H1 (cell line): Measurements from ENCODE around the gene U2AF1L4. TPM values are rescaled to one million over a fixed set of nuclear protein-coding genes. Genes with fewer than 3 reads are reported as not detected.
"Not testable (repeated sequence)": the region's sequence is repeated elsewhere in the genome, so short reads cannot be mapped to it uniquely, and the experiment has no call there.

Experiments
- CTCF ChIA-PET: fragments of 300-600 bp; sonication (Branson Sonifier 250); formaldehyde crosslinking; loops from one replicate; lab custom pipeline; 2021; ENCODE audit not compliant: partially characterized antibody; lab: Charles Lee
- POLR2A ChIA-PET: fragments of 300-600 bp; sonication (Branson Sonifier 250); formaldehyde crosslinking; loops from one replicate; lab custom pipeline; 2021; ENCODE audit warnings: inconsistent platforms; ENCODE audit not compliant: partially characterized antibody; lab: Charles Lee
- DNase-seq, 2 experiments: peaks; one replicate each; pipeline versions ENCODE4 v3.0.0 to v3.0.0-alpha.2; 2010 to 2022; ENCODE audit warnings: low spot score in 2 of 2, low read depth in 1 of 2, mixed read lengths in 1 of 2
- FAIRE-seq: peaks from 2 replicates; lab custom pipeline; 2011; peaks lifted over from hg19 to GRCh38; lab: Jason Lieb, UNC
- H2AFZ ChIP-seq: 2 replicates; pipeline ENCODE4 v1.8.1; 2012; ENCODE audit warnings: low read length, inconsistent platforms
- H2AK5ac ChIP-seq: 2 replicates; pipeline ENCODE4 v1.6.1; 2013; ENCODE audit warnings: low read depth, low read length
- H2BK120ac ChIP-seq: replicated peaks from 2 replicates; pipeline ENCODE3; 2013; ENCODE audit warnings: low read depth, low read length, inconsistent platforms
- H2BK12ac ChIP-seq: 2 replicates; pipeline ENCODE4 v1.6.1; 2013; ENCODE audit warnings: low read depth, low read length
- H2BK15ac ChIP-seq: 2 replicates; pipeline ENCODE4 v1.6.1; 2013; ENCODE audit warnings: low read length
- H2BK20ac ChIP-seq: 2 replicates; pipeline ENCODE4 v1.6.1; 2013; ENCODE audit warnings: low read length
- H2BK5ac ChIP-seq: 2 replicates; pipeline ENCODE4 v1.6.1; 2013; ENCODE audit warnings: low read depth, low read length
- H3K14ac ChIP-seq: 2 replicates; pipeline ENCODE4 v1.6.1; 2013; ENCODE audit warnings: inconsistent platforms; ENCODE audit not compliant: insufficient read length
- H3K18ac ChIP-seq: 2 replicates; pipeline ENCODE4 v1.6.1; 2013; ENCODE audit warnings: low read length; ENCODE audit errors: extremely low read depth
- H3K23ac ChIP-seq: 2 replicates; pipeline ENCODE4 v1.6.1; 2013; ENCODE audit warnings: inconsistent platforms; ENCODE audit not compliant: insufficient read length
- H3K23me2 ChIP-seq: 2 replicates; pipeline ENCODE4 v1.6.1; 2013; ENCODE audit warnings: low read depth, low read length
- H3K27ac ChIP-seq: 2 replicates; pipeline ENCODE4 v1.6.1; 2011; ENCODE audit warnings: low read depth, low read length, inconsistent platforms
- H3K27me3 ChIP-seq, 4 experiments: replicated peaks in 1 of 4; 1 replicate in 1 of 4; 2 replicates in 3 of 4; pipeline versions ENCODE4 v1.6.1 to v1.8.1; 2011 to 2013; ENCODE audit warnings: low read length in 3 of 4, mild to moderate bottlenecking in 3 of 4, inconsistent platforms in 2 of 4, mixed read lengths in 2 of 4, moderate library complexity in 1 of 4; ENCODE audit not compliant: control insufficient read depth in 3 of 4, insufficient read depth in 3 of 4; ENCODE audit errors: extremely low read depth in 1 of 4
- H3K36me3 ChIP-seq, 4 experiments: 2 replicates each; pipeline versions ENCODE4 v1.6.1 to v1.8.1; 2011 to 2013; ENCODE audit warnings: mild to moderate bottlenecking in 4 of 4, low read length in 3 of 4, moderate library complexity in 2 of 4, control low read depth in 1 of 4, inconsistent platforms in 1 of 4; ENCODE audit not compliant: insufficient read depth in 4 of 4, control insufficient read depth in 2 of 4
- H3K4ac ChIP-seq: replicated peaks from 2 replicates; pipeline ENCODE3; 2013; ENCODE audit warnings: low read length, low read depth, mixed read lengths, inconsistent platforms; ENCODE audit not compliant: insufficient read length
- H3K4me1 ChIP-seq, 4 experiments: replicated peaks in 1 of 4; 1 replicate in 1 of 4; 2 replicates in 3 of 4; pipeline versions ENCODE4 v1.6.1 to v1.8.1; 2011 to 2013; ENCODE audit warnings: low read length in 3 of 4, inconsistent platforms in 2 of 4, mixed read lengths in 1 of 4; ENCODE audit not compliant: insufficient read depth in 4 of 4, control insufficient read depth in 3 of 4
- H3K4me2 ChIP-seq, 2 experiments: 2 replicates each; pipeline versions ENCODE4 v1.6.1 to v1.8.1; 2011 to 2013; ENCODE audit warnings: low read depth in 2 of 2, low read length in 2 of 2, control low read depth in 1 of 2, inconsistent platforms in 1 of 2, mild to moderate bottlenecking in 1 of 2; ENCODE audit not compliant: insufficient read depth in 1 of 2
- H3K4me3 ChIP-seq, 4 experiments: fragments of 200-600, 300-600 bp in 1 of 4; sonication (generic), shearing (Covaris generic), sonication (Bioruptor Twin) in 1 of 4; 2 replicates each; pipeline versions ENCODE4 v1.5.1 to v1.8.1; 2011 to 2016; ENCODE audit warnings: low read length in 4 of 4, low read depth in 3 of 4, control low read depth in 2 of 4, inconsistent platforms in 2 of 4, mild to moderate bottlenecking in 2 of 4, mixed read lengths in 1 of 4, moderate library complexity in 1 of 4; ENCODE audit not compliant: insufficient read depth in 2 of 4; ENCODE audit errors: extremely low read depth in 1 of 4
- H3K56ac ChIP-seq: replicated peaks from 2 replicates; pipeline ENCODE3; 2013; ENCODE audit warnings: low read depth, mild to moderate bottlenecking, mixed read lengths, low read length, inconsistent platforms; ENCODE audit not compliant: insufficient read length
- H3K79me1 ChIP-seq: 2 replicates; pipeline ENCODE4 v1.6.1; 2013; ENCODE audit warnings: low read depth, low read length, control low read depth
- H3K79me2 ChIP-seq, 2 experiments: 2 replicates each; pipeline versions ENCODE4 v1.6.1 to v1.8.1; 2012 to 2013; ENCODE audit warnings: low read length in 2 of 2, mild to moderate bottlenecking in 2 of 2, inconsistent platforms in 1 of 2; ENCODE audit not compliant: insufficient read depth in 2 of 2, control insufficient read depth in 1 of 2
- H3K9ac ChIP-seq, 4 experiments: replicated peaks in 1 of 4; 1 replicate in 1 of 4; 2 replicates in 3 of 4; pipeline versions ENCODE4 v1.6.1 to v1.8.1; 2011 to 2013; ENCODE audit warnings: low read depth in 3 of 4, low read length in 3 of 4, control low read depth in 2 of 4, mild to moderate bottlenecking in 2 of 4, moderate library complexity in 2 of 4, inconsistent platforms in 1 of 4; ENCODE audit errors: extremely low read depth in 1 of 4
- H3K9me3 ChIP-seq, 2 experiments: 2 replicates each; pipeline versions ENCODE4 v1.6.1 to v1.8.1; 2012 to 2013; ENCODE audit warnings: mild to moderate bottlenecking in 2 of 2, moderate library complexity in 2 of 2, control low read depth in 1 of 2, inconsistent platforms in 1 of 2, low read depth in 1 of 2, low read length in 1 of 2, mixed read lengths in 1 of 2; ENCODE audit not compliant: insufficient read depth in 2 of 2
- H4K20me1 ChIP-seq, 2 experiments: replicated peaks in 1 of 2; 2 replicates each; pipeline versions ENCODE3 to v1.8.1; 2011 to 2013; ENCODE audit warnings: inconsistent platforms in 2 of 2, low read length in 2 of 2, mild to moderate bottlenecking in 1 of 2; ENCODE audit not compliant: insufficient read depth in 2 of 2, control insufficient read depth in 1 of 2
- H4K5ac ChIP-seq: 2 replicates; pipeline ENCODE4 v1.6.1; 2013; ENCODE audit warnings: low read length, low read depth, mixed read lengths, inconsistent platforms; ENCODE audit not compliant: insufficient read length
- H4K8ac ChIP-seq: 2 replicates; pipeline ENCODE4 v1.8.0; 2013; ENCODE audit warnings: mild to moderate bottlenecking, moderate library complexity, low read length, inconsistent platforms; ENCODE audit not compliant: insufficient read depth; ENCODE audit errors: extremely low read depth
- H4K91ac ChIP-seq: replicated peaks from 2 replicates; pipeline ENCODE3; 2013; ENCODE audit warnings: low read length, mixed read lengths, inconsistent platforms; ENCODE audit not compliant: insufficient read length
- WGBS, 2 experiments: shearing (Covaris generic) in 1 of 2; methylation state at CpG; one replicate each; pipeline versions ENCODE4 v1.1.6 to v1.1.7; 2013 to 2015; ENCODE audit warnings: low lambda C conversion rate in 2 of 2, mixed read lengths in 2 of 2, inconsistent platforms in 1 of 2, low coverage in 1 of 2, missing lambda C conversion rate in 1 of 2; ENCODE audit not compliant: insufficient replicate concordance in 2 of 2, insufficient coverage in 1 of 2, insufficient read length in 1 of 2; ENCODE audit errors: extremely low coverage in 1 of 2, missing lambda C conversion rate in 1 of 2; 5-methylcytosine and 5-hydroxymethylcytosine counted together
- polyA plus RNA-seq, 7 experiments: library from polyadenylated mRNA; depleted of rRNA in 3 of 7; stranded (reverse) in 5 of 7; unstranded in 2 of 7; fragments of >200 nt in 5 of 7; fragments of 200-250 nt in 2 of 7; gene quantifications; 1 replicate in 5 of 7; 2 replicates in 1 of 7; 4 replicates in 1 of 7; pipeline versions ENCODE4 v1.2.1 to v1.2.3, GENCODE V29; 2011 to 2013; ENCODE audit warnings: missing spikeins in 2 of 7, mixed read lengths in 2 of 7
- total RNA-seq: library from RNA; stranded (reverse); fragmentation: NEBNext Ultra II Directional; extraction: Animal tissue kit (Norgen Biotek cat#: 25700); gene quantifications from 2 replicates; pipeline ENCODE4 v1.2.1, GENCODE V29; 2021

U2AF1L4 gene
- total and polyA plus RNA-seq, 2 of the 8 experiments (the other 6 are each of a cell fraction or from before 2014, with no cell fraction given), result 15.1 to 32.7 TPM

GRCh38 chr19:35772362-35772761, 27.1 kb upstream of the U2AF1L4 start:
- H3K18ac ChIP-seq, H3K9me3 ChIP-seq, H2BK12ac ChIP-seq, H4K5ac ChIP-seq, DNase-seq, H3K4me3 ChIP-seq, H4K20me1 ChIP-seq, H3K27ac ChIP-seq, H3K23ac ChIP-seq, H2BK15ac ChIP-seq, H3K4me2 ChIP-seq, H2BK5ac ChIP-seq, H2BK120ac ChIP-seq, H2AFZ ChIP-seq, H3K9ac ChIP-seq, H3K27me3 ChIP-seq, H3K79me1 ChIP-seq, H4K8ac ChIP-seq, FAIRE-seq, H3K23me2 ChIP-seq, H3K14ac ChIP-seq, H3K4ac ChIP-seq, H3K36me3 ChIP-seq, H2AK5ac ChIP-seq, H2BK20ac ChIP-seq, H3K56ac ChIP-seq, H4K91ac ChIP-seq, H3K79me2 ChIP-seq: not testable (repeated sequence)
- ChIA-PET POLR2A (interaction anchor here (0.8 to 1.8 kb wide), 8 partner anchors 8 to 64 kb away, joined by 3 to 9 read pairs (median 4); partner anchors contain the start of genes HSPB6, KMT2B and LIN37), CTCF (interaction anchor here (0.7 to 0.9 kb wide), 2 partner anchors 15 to 204 kb away, joined by 3 read pairs; no protein-coding TSS in a partner anchor)
- 88% methylated on average over 5 of the region's 5 CpGs; no CpG with 5 or more reads in 1 of the 2 experiments for WGBS, 2 experiments
- H3K4me1 ChIP-seq, result peaks cover 0 to 21% (median 17%) of the 10 kb centered on the region in 4 experiments; a peak in 6 of 7 replicates
